HepG2 (cell line): Measurements from ENCODE around the gene SALL2. TPM values are rescaled to one million over a fixed set of nuclear protein-coding genes. Genes with fewer than 3 reads are reported as not detected.

Source experiments
- CEBPG ChIP-seq: IDR thresholded peaks from 2 replicates; pipeline ENCODE4 v1.6.1; 2016
- CHCHD3 ChIP-seq: sonication (generic); formaldehyde crosslinking; IDR thresholded peaks from 2 replicates; pipeline ENCODE4 v1.8.0; 2022; ENCODE audit warnings: mild to moderate bottlenecking, missing genetic modification reagents, moderate library complexity
- ELF4 ChIP-seq: sonication (generic); formaldehyde crosslinking; IDR thresholded peaks from 2 replicates; pipeline ENCODE4 v1.5.0; 2020; ENCODE audit warnings: missing genetic modification reagents, mild to moderate bottlenecking, moderate library complexity, borderline replicate concordance
- FUBP1 ChIP-seq: sonication (generic); formaldehyde crosslinking; IDR thresholded peaks from 2 replicates; pipeline ENCODE4 v1.5.1; 2020; ENCODE audit warnings: missing genetic modification reagents, mild to moderate bottlenecking, borderline replicate concordance
- HIVEP1 ChIP-seq: sonication (generic); formaldehyde crosslinking; IDR thresholded peaks from 2 replicates; pipeline ENCODE4 v1.4.0; 2020; ENCODE audit warnings: mild to moderate bottlenecking, missing genetic modification reagents
- KAT8 ChIP-seq: IDR thresholded peaks from 2 replicates; pipeline ENCODE4 v1.6.1; 2016; ENCODE audit warnings: missing genetic modification reagents, missing compliant biosample characterization
- KLF9 ChIP-seq: IDR thresholded peaks from 2 replicates; pipeline ENCODE4 v1.6.1; 2016; ENCODE audit warnings: low read depth
- MBNL3 ChIP-seq: fragments of 250-450 bp; sonication (Bioruptor Pico); conservative IDR thresholded peaks from 2 replicates; pipeline ENCODE4 v1.8.0; 2022; ENCODE audit warnings: mild to moderate bottlenecking, inconsistent platforms
- MYPOP ChIP-seq: sonication (generic); formaldehyde crosslinking; IDR thresholded peaks from 2 replicates; pipeline ENCODE4 v1.8.1; 2023; ENCODE audit warnings: mild to moderate bottlenecking, moderate library complexity, missing genetic modification reagents
- PATZ1 ChIP-seq: sonication (generic); formaldehyde crosslinking; IDR thresholded peaks from 2 replicates; pipeline ENCODE4 v1.4.0; 2020; ENCODE audit warnings: missing genetic modification reagents
- SMARCC2 ChIP-seq: fragments of 450-650 bp; IDR thresholded peaks from 2 replicates; pipeline ENCODE4 v1.6.1; 2017; ENCODE audit warnings: antibody characterized with exemption, mild to moderate bottlenecking
- XRCC5 ChIP-seq: fragments of 200-400 bp; formaldehyde crosslinking; optimal IDR thresholded peaks from 2 replicates; pipeline ENCODE3; 2017; ENCODE audit warnings: mild to moderate bottlenecking, low read length
- ZNF251 ChIP-seq: sonication (generic); formaldehyde crosslinking; IDR thresholded peaks from 2 replicates; pipeline ENCODE4 v1.9.0; 2021; ENCODE audit warnings: mild to moderate bottlenecking, missing genetic modification reagents
- ZNF260 ChIP-seq: sonication (generic); formaldehyde crosslinking; IDR thresholded peaks from 2 replicates; pipeline ENCODE4 v1.4.0; 2020; ENCODE audit warnings: missing genetic modification reagents, low read depth, mild to moderate bottlenecking, borderline replicate concordance
- ZNF333 ChIP-seq: sonication (generic); formaldehyde crosslinking; IDR thresholded peaks from 2 replicates; pipeline ENCODE4 v1.4.0; 2020; ENCODE audit warnings: mild to moderate bottlenecking, missing genetic modification reagents, borderline replicate concordance
- ZNF547 ChIP-seq: sonication (generic); formaldehyde crosslinking; IDR thresholded peaks from 2 replicates; pipeline ENCODE4 v1.5.1; 2020; ENCODE audit warnings: mild to moderate bottlenecking, missing genetic modification reagents
- ZNF567 ChIP-seq: sonication (generic); formaldehyde crosslinking; IDR thresholded peaks from 2 replicates; pipeline ENCODE4 v1.8.1; 2023; ENCODE audit warnings: mild to moderate bottlenecking, missing genetic modification reagents, borderline replicate concordance
- ZNF616 ChIP-seq: sonication (generic); formaldehyde crosslinking; IDR thresholded peaks from 2 replicates; pipeline ENCODE4 v1.5.0; 2020; ENCODE audit warnings: low read depth, mild to moderate bottlenecking, missing genetic modification reagents
- ZNF709 ChIP-seq: sonication (generic); formaldehyde crosslinking; IDR thresholded peaks from 2 replicates; pipeline ENCODE4 v1.5.0; 2020; ENCODE audit warnings: mild to moderate bottlenecking, missing genetic modification reagents
- ZNF777 ChIP-seq: sonication (generic); formaldehyde crosslinking; IDR thresholded peaks from 2 replicates; pipeline ENCODE4 v1.4.0; 2020; ENCODE audit warnings: missing genetic modification reagents
- ZNF800 ChIP-seq: sonication (generic); formaldehyde crosslinking; IDR thresholded peaks from 2 replicates; pipeline ENCODE4 v1.4.0; 2020; ENCODE audit warnings: missing genetic modification reagents
- polyA plus RNA-seq, 8 experiments: library from polyadenylated mRNA; depleted of rRNA in 3 of 8; stranded (reverse) in 7 of 8; unstranded in 1 of 8; fragments of >200 nt; fragmentation: Illumina TruSeq in 4 of 8; extraction: Trizol in 4 of 8; gene quantifications; 2 replicates each; pipeline versions ENCODE4 v1.2.1 to v1.2.3, GENCODE V29; 2011 to 2016; ENCODE audit warnings: low read depth in 4 of 8, missing spikeins in 1 of 8, mixed read lengths in 1 of 8; ENCODE audit not compliant: insufficient read depth in 1 of 8
- total RNA-seq, 5 experiments: library from RNA; depleted of rRNA; stranded (reverse); fragments of >200 nt; fragmentation: Illumina TruSeq; extraction: Trizol; gene quantifications; 2 replicates each; pipeline ENCODE4 v1.2.3, GENCODE V29; 2016; ENCODE audit warnings: low read depth in 1 of 5

The SALL2 gene
- total and polyA plus RNA-seq, 2 of the 13 experiments (the other 11 are each of a cell fraction or from before 2014, with no cell fraction given), result 4.9 to 5.8 TPM

GRCh38 chr14:21510735-21511657 is 15.2 kb downstream of the SALL2 start, which contains the start of gene METTL3 (continued):
- no peak for TF ChIP-seq ZNF260 (CRISPR knock-in tag)
- peak; percentile 56; the same call in 1 of the 2 replicates for TF ChIP-seq CEBPG
- peak; percentile 64 for TF ChIP-seq KLF9
- TF ChIP-seq ZNF333 (CRISPR knock-in tag), result peak; percentile 96
- peak; percentile 82; the same call in 1 of the 2 replicates for TF ChIP-seq ZNF709 (CRISPR knock-in tag)
- no peak for TF ChIP-seq ZNF616 (CRISPR knock-in tag)
- peak; percentile 98 for TF ChIP-seq ELF4 (CRISPR knock-in tag)
- no peak for TF ChIP-seq ZNF800
- TF ChIP-seq XRCC5, result peak; percentile 90
- no peak for TF ChIP-seq MBNL3 (CRISPR knock-in tag)
- TF ChIP-seq CHCHD3, result peak; percentile 60
- TF ChIP-seq KAT8, result peak; percentile 98
- TF ChIP-seq FUBP1, result no peak; the same call in 1 of the 2 replicates
- TF ChIP-seq ZNF251, result no peak; the same call in 1 of the 2 replicates
- no peak for TF ChIP-seq SMARCC2
- TF ChIP-seq ZNF777 (CRISPR knock-in tag), result no peak; the same call in 1 of the 2 replicates
- peak; percentile 83 for TF ChIP-seq ZNF547 (CRISPR knock-in tag)
- TF ChIP-seq PATZ1, result peak; percentile 58
- peak; percentile 42; the same call in 1 of the 2 replicates for TF ChIP-seq HIVEP1 (CRISPR knock-in tag)
- no peak for TF ChIP-seq ZNF567
- peak; percentile 95 for TF ChIP-seq MYPOP
